ENCODE data around the gene USP36.

USP36 gene

GRCh38 chr17:78789663-78790181 is 50.9 kb downstream of the USP36 start:
- peaks cover 0 to 30% (median 14%) of the 10 kb centered on the region in 4 donors for H3K4me1 ChIP-seq
- no peaks in the 10 kb centered on the region for H3K9me3 ChIP-seq
- peak overlapping the region; percentile 19 to 66 for H3K27ac ChIP-seq
- TF ChIP-seq, protein P1, sequence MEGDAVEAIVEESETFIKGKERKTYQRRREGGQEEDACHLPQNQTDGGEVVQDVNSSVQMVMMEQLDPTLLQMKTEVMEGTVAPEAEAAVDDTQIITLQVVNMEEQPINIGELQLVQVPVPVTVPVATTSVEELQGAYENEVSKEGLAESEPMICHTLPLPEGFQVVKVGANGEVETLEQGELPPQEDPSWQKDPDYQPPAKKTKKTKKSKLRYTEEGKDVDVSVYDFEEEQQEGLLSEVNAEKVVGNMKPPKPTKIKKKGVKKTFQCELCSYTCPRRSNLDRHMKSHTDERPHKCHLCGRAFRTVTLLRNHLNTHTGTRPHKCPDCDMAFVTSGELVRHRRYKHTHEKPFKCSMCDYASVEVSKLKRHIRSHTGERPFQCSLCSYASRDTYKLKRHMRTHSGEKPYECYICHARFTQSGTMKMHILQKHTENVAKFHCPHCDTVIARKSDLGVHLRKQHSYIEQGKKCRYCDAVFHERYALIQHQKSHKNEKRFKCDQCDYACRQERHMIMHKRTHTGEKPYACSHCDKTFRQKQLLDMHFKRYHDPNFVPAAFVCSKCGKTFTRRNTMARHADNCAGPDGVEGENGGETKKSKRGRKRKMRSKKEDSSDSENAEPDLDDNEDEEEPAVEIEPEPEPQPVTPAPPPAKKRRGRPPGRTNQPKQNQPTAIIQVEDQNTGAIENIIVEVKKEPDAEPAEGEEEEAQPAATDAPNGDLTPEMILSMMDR (IDR thresholded peaks at IDR 0.05): no peak
- DNase-seq: peak; percentile 87 to 89
- no peaks in the 10 kb centered on the region for H3K27me3 ChIP-seq
- no peak overlapping the region for H3K4me3 ChIP-seq
- peaks cover 9 to 35% (median 13%) of the 10 kb centered on the region in 3 donors for H3K36me3 ChIP-seq
- intact Hi-C loops (cut with DNase I; ENCODE audit: low total_unique reads): no loop called here

DNA sequence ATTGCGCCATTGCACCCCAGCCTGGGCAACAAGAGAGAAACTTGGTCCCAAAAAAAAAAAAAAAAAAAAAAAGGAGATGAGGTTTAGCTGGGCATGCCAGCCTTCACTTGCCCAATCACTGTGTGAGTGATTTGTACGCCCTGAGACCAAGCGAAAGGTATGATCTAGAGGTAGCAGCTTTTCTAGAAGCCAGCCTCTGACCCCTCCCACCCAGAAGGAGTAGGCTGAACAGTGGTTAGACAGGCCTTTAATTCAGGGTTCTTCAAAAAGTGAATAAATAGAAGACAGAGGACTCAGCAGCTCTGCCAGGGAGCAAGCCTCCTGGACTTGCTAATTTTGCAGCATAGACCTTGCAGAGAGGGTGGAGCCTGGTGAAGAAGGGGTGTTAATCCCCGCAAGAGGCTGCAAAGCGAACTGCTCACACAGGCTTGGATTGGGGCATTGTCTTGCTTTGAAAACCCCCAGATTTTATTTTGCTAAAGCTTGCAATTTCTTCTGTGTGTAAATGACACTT is 51.4 kb downstream of the USP36 start:
- peaks cover 4 to 29% (median 8%) of the 10 kb centered on the region in 3 donors for H3K36me3 ChIP-seq
- intact Hi-C loops (cut with DNase I; ENCODE audit: low total_unique reads): no loop called here
- no peak for DNase-seq
- no peaks in the 10 kb centered on the region for H3K9me3 ChIP-seq
- H3K4me1 ChIP-seq: peaks cover 0 to 30% (median 14%) of the 10 kb centered on the region in 4 donors
- no peak overlapping the region for H3K4me3 ChIP-seq
- H3K27ac ChIP-seq: peak overlapping the region; percentile 19 to 66
- TF ChIP-seq, protein P1 (IDR thresholded peaks at IDR 0.05): no peak
- H3K27me3 ChIP-seq: no peaks in the 10 kb centered on the region

DNA sequence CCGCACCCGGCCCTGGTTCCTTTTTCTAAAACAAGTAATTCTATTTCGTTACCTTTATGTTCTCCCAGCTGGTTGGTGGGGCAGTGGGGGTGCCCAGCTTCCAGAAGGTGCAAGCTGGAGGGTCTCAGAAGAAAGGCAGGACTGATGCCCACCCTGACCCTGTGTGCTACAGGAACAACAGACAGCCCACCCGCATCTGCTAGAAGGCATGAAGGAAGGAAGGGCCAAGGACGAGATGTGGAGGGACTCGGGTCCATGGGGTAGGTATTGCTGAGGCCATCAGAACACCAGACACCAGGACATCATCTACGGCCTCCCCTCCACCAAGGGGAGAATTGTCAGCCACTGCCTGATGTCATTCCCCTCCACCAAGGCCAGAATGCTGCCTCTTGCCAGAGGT is 52.2 kb downstream of the USP36 start:
- TF ChIP-seq, protein P1 (IDR thresholded peaks at IDR 0.05): no peak
- no peak overlapping the region for H3K4me3 ChIP-seq
- H3K4me1 ChIP-seq: peaks cover 0 to 30% (median 14%) of the 10 kb centered on the region in 4 donors
- DNase-seq: peak in 1 of 2 donors; percentile 29
- peaks cover 0 to 22% (median under 1%) of the 10 kb centered on the region in 3 donors for H3K36me3 ChIP-seq
- intact Hi-C loops (cut with DNase I; ENCODE audit: low total_unique reads): no loop called here
- no peaks in the 10 kb centered on the region for H3K27me3 ChIP-seq
- no peak overlapping the region for H3K27ac ChIP-seq
- H3K9me3 ChIP-seq: no peaks in the 10 kb centered on the region

DNA sequence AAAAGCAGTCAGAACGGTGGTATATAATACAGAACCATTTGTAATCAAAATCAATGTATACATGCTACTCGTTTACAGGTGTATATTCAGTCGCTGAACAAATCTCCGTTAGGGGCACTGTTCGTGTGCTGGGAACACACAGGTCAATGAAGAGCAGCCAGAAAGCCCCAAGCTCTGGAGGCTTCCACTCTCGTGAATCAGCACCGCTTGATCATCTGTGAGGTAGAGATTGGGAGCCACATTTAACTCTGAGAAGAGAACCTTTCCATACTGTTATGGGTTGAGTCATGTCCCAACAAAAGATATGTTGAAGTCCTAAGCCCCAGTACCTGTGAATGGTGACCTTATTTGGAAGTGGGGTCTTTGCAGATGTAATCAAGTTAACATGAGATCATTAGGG is 53.2 kb downstream of the USP36 start:
- no peak for DNase-seq
- Histone ChIP-seq H3K4me1 (peaks cover 0 to 36% (median 15%) of the 10 kb centered on the region in 4 donors), H3K36me3 (peaks cover 0 to 13% (median 0%) of the 10 kb centered on the region in 3 donors), H3K9me3 (no peaks in the 10 kb centered on the region), H3K27ac (no peak overlapping the region), H3K4me3 (no peak overlapping the region), H3K27me3 (no peaks in the 10 kb centered on the region)
- TF ChIP-seq, protein P1 (IDR thresholded peaks at IDR 0.05): no peak
- intact Hi-C loops (cut with DNase I; ENCODE audit: low total_unique reads): no loop called here

- H3K4me1 ChIP-seq: peaks cover 0 to 26% (median 14%) of the 10 kb centered on the region in 4 donors
- TF ChIP-seq, protein P1 (IDR thresholded peaks at IDR 0.05): no peak
- H3K4me3 ChIP-seq: no peak overlapping the region
- H3K36me3 ChIP-seq: peaks cover 0 to 6% (median 0%) of the 10 kb centered on the region in 3 donors
- no peak overlapping the region for H3K27ac ChIP-seq
- no peaks in the 10 kb centered on the region for H3K27me3 ChIP-seq
- peak in 1 of 2 donors; percentile 39 for DNase-seq
- intact Hi-C loops (cut with DNase I; ENCODE audit: low total_unique reads): no loop called here
- H3K9me3 ChIP-seq: no peaks in the 10 kb centered on the region
Observed at GRCh38 chr17:78785663-78786057, 55.0 kb downstream of the USP36 start.

All from tibial artery (tissue), 4 donors.